ENCODE results near the gene ARHGEF28. TPM values are rescaled to one million over a fixed set of nuclear protein-coding genes. Genes with fewer than 3 reads are reported as not detected.

Gene ARHGEF28
- total and polyA plus RNA-seq, 12 donors, result 0.62 to 3.4 (median 1.5) TPM

GRCh38 chr5:73812962-73813588 is 187.1 kb downstream of the ARHGEF28 start:
- WGBS, 2 donors, result 76 to 78% methylated on average over 9 of the region's 9 CpGs
- intact Hi-C loops (cut with DNase I), result no loop called here
- H3K9me3 ChIP-seq, result no peaks in the 10 kb centered on the region
- no peaks in the 10 kb centered on the region for H3K27me3 ChIP-seq
- no peak for ATAC-seq
- no peaks in the 10 kb centered on the region for H3K4me1 ChIP-seq
- H3K36me3 ChIP-seq, result no peaks in the 10 kb centered on the region
- no peak for DNase-seq
- H3K4me3 ChIP-seq, result no peak overlapping the region
- TF ChIP-seq CTCF (IDR thresholded peaks at IDR 0.05), result no peak
- H3K27ac ChIP-seq, result no peak overlapping the region

DNA sequence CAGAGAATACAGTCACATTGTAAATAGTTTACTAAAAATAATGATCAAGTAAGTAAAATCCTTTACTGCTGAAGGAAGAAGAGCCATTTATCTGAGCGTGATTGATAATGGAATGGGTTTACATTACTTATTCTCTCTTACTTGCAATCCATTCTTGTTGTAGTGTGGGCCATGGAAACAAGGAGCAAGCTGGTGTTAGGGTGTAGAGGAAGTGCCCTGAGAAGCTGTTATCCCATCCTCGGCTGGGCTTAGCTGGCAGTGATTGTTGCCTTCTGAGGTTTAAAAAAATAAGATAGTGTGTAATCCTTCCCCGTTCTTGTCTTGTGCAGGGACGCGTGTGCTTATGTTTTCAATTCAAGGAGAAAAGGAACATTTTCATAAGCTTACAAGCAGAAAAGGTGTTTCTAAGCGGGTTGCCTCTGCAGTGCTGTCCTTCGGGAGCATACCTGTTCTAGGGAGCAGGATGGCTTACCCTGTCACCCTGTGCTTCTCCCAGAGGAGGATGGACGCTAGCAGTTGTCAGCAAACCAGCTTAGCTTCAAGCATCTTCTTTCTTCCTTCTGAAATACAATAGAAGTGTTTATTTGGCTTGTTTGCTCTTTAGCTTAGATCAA is 188.3 kb downstream of the ARHGEF28 start:
- no peak overlapping the region for H3K4me3 ChIP-seq
- no peaks in the 10 kb centered on the region for H3K36me3 ChIP-seq
- intact Hi-C loops (cut with DNase I), result no loop called here
- 80 to 81% methylated on average over 8 of the region's 8 CpGs for WGBS, 2 donors
- ATAC-seq (no peak), DNase-seq (no peak)
- no peaks in the 10 kb centered on the region for H3K4me1 ChIP-seq
- TF ChIP-seq CTCF (IDR thresholded peaks at IDR 0.05), result no peak
- H3K9me3 ChIP-seq, result no peaks in the 10 kb centered on the region
- no peak overlapping the region for H3K27ac ChIP-seq
- no peaks in the 10 kb centered on the region for H3K27me3 ChIP-seq

DNA sequence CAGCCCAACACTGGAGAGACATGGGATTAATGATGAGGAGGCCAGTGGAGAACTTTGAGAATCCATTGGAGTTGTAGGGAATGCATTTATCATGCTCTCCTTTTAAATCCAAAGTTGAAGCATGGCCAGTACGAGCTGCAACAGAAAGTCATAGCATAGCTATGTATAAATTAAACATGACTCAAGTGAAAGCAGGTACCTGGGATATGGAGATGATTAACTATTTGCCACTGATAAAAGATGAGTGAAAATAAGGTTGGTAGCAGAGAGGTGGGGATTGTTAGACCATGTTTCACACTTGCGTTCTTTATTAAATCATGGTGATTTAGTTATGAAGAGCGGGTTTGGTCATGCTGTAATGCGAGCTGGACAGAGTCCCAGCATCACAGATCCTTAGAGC is 189.6 kb downstream of the ARHGEF28 start:
- no peak for DNase-seq
- H3K9me3 ChIP-seq, result no peaks in the 10 kb centered on the region
- intact Hi-C loops (cut with DNase I), result no loop called here
- no peak for ATAC-seq
- no peaks in the 10 kb centered on the region for H3K27me3 ChIP-seq
- no peaks in the 10 kb centered on the region for H3K36me3 ChIP-seq
- 93 to 94% methylated on average over 4 of the region's 4 CpGs for WGBS, 2 donors
- no peak for TF ChIP-seq CTCF (IDR thresholded peaks at IDR 0.05)
- H3K27ac ChIP-seq, result no peak overlapping the region
- H3K4me3 ChIP-seq, result no peak overlapping the region
- H3K4me1 ChIP-seq, result no peaks in the 10 kb centered on the region

GRCh38 chr5:73816656-73817420 is 190.8 kb downstream of the ARHGEF28 start:
- Histone ChIP-seq H3K9me3 (no peaks in the 10 kb centered on the region), H3K4me1 (no peaks in the 10 kb centered on the region), H3K27ac (no peak overlapping the region), H3K4me3 (no peak overlapping the region), H3K36me3 (no peaks in the 10 kb centered on the region), H3K27me3 (no peaks in the 10 kb centered on the region)
- intact Hi-C loops (cut with DNase I), result no loop called here
- ATAC-seq (no peak), DNase-seq (no peak)
- 91 to 98% methylated on average over 5 of the region's 5 CpGs for WGBS, 2 donors
- TF ChIP-seq CTCF (IDR thresholded peaks at IDR 0.05), result no peak
